NCI-H2107 treated with DMSO at 0.1 percent for 48 hours (cell line): ENCODE results near the gene NCKIPSD.
"Not testable (repeated sequence)": the region's sequence is repeated elsewhere in the genome, so short reads cannot be mapped to it uniquely, and the experiment has no call there.

Source experiments
- DNase-seq: peaks from one replicate; lab custom pipeline; 2025; ENCODE audit not compliant: unreplicated experiment; lab: John Stamatoyannopoulos, UW

Gene NCKIPSD

DNA sequence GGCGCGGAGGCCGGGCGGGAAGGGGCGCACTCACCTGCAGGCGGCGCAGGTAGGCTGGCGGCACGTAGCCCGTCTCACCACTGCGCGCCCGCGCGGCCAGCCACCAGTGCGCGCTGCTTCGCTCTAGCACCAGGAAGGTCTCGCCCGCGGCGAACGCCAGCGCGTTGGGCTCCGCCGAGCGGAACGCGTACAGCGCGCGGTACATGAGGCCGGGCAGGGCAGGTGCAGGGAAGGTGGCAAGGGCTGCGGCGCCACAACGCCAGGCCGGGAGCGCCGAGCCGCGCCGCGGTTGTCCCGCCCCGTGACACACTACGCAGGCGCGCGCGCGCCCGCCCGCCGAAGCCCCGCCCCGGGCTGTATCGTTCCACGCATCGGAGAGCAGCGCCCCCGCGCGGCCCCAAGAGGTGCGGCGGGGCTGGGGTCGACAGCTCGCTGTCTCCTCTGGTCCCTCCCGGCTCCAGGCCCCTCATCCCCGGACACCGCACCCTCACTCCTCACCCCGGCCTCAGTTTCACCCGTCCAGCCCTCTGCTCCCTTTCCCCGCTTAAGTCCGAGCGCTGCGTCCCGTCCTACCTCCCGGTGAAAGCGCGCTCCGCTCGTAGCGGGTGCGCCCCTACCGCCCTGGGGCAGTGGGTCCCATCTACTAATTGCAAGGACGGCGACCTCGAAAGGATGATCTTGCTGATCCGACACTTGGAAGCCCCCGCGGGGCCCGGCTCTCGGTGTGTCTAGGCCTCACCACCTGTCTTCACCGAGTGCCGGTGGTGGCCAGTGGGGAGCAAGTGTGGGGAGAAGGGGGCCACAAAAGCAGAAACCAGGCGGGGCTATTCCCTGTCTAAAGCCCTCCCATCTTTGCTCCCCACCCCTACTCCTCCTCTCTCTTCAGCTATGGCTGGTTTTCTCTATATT, at the start of gene NCKIPSD:
NCKIPSD (minus strand) TSS at position 313 of the 909 bp plus-strand sequence; CDS start at position 205, 108 bp downstream.
- DNase-seq = no peak

DNA sequence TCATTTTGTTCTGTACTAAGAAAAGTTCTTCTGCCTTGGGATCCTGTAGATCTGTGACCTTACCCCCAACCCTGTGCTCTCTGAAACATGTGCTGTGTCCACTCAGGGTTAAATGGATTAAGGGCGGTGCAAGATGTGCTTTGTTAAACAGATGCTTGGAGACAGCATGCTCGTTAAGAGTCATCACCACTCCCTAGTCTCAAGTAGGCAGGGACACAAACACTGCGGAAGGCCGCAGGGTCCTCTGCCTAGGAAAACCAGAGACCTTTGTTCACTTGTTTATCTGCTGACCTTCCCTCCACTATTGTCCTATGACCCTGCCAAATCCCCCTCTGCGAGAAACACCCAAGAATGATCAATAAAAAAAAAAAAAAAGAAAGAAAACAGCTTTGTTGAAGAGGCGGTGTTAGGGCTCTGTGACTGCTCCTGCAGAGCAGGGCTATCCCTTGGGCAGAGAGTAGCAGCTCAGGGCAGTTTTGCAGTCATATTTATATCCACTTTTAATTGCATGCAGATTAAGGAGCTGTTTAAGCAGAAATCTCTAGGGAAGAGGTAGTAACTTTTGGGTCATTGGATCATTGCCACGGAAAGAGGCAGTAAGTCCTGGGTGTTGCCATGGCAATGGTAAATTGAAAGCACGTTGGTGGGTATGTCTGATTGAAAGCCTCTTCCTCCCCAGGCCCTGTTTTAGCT, 49.5 kb upstream of the NCKIPSD start:
- not testable (repeated sequence) for DNase-seq

DNA sequence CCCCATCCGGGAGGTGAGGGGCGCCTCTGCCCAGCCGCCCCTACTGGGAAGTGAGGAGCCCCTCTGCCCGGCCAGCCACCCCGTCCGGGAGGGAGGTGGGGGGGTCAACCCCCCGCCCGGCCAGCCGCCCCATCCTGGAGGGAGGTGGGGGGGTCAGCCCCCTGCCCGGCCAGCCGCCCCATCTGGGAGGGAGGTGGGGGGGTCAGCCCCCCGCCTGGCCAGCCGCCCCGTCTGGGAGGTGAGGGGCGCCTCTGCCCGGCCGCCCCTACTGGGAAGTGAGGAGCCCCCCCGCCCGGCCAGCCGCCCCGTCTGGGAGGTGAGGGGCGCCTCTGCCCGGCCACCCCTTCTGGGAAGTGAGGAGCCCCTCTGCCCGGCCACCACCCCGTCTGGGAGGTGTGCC, 48.8 kb upstream of the NCKIPSD start:
- not testable (repeated sequence) for DNase-seq

DNA sequence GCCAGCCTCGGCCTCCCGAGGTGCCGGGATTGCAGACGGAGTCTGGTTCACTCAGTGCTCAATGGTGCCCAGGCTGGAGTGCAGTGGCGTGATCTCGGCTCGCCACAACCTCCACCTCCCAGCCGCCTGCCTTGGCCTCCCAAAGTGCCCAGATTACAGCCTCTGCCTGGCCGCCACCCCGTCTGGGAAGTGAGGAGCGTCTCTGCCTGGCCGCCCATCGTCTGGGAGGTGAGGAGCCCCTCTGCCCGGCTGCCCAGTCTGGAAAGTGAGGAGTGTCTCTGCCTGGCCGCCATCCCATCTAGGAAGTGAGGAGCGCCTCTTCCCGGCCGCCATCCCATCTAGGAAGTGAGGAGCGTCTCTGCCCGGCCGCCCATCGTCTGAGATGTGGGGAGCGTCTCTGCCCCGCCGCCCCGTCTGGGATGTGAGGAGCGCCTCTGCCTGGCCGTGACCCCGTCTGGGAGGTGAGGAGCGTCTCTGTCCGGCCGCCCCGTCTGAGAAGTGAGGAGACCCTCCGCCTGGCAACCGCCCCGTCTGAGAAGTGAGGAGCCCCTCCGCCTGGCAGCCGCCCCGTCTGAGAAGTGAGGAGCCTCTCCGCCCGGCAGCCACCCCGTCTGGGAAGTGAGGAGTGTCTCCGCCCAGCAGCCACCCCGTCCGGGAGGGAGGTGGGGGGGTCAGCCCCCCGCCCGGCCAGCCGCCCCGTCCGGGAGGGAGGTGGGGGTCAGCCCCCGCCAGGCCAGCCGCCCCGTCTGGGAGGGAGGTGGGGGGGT, 48.2 kb upstream of the NCKIPSD start:
- not testable (repeated sequence) for DNase-seq

- DNase-seq = no peak
These were observed 41.8 kb upstream of the NCKIPSD start for GRCh38 chr3:48727511-48727910.

- DNase-seq = not testable (repeated sequence)
These were observed 39.6 kb upstream of the NCKIPSD start for GRCh38 chr3:48725185-48725855.

DNA sequence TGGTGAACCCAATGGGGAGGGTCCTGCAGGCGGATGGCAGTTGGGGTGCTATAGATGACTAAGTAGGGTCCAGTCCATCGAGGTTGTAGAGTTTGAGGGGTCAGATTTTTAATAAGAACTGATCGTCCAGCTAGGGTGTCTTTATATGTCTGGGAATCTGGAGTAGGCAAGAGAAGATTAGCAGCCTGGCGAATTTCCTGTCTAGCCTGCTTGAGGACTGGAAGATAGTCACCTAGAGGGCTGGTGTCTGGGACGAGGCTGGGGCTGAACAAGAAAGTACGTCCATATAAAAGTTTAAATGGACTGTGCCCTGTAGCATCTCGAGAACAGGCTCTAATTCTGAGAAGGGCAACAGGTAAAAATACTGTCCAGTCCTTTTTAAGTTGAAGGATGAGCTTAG, 38.0 kb upstream of the NCKIPSD start:
- DNase-seq = no peak

DNA sequence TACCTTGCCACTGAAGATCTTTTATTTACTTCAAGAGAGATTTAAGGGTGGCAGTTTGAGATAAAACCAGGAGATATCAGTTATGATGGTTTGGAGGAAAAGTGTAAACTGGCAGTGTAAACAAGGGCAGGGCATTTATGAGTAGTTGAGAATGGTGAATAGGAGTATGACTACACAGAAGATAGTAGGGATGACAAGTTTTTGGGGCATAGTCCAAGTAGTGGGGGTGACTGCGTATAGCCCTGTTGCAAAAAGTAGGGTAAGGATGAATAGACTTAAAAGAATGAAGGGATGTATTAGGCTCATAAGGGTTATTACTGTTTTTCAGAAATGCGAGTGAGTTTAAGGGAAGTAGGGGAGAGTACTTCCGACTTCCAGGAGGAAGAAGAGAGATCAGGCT, 37.6 kb upstream of the NCKIPSD start:
- DNase-seq = not testable (repeated sequence)

GRCh38 chr3:48716982-48717746, 31.4 kb upstream of the NCKIPSD start, which contains the start of gene IP6K2:
IP6K2 (minus strand) TSS chr3:48717221; CDS start chr3:48695291, 21,930 bp downstream.
- DNase-seq = peak; percentile 83

DNA sequence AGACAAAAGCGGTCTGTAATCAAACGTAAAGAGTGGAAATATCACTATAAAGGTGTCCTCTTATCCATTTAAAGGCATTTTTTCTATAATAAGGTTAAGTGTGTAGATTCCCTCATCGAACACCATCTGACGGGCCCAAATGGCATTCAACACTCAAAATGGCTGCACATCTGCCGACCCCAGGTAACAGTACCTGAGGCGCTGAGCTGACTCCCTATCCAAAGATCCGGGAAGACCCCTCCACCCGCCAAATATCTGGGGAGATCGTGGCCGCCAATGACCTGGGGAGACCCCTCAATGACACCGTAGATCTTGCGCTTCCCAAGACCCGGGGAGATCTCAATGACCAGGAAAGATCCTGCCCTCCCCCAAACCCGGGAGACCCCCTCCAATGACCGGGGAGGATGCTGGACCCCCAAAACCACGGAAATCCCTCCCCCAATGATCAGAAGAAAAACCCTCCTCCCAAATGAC, 30.8 kb upstream of the NCKIPSD start:
- DNase-seq = peak; percentile 22

GRCh38 chr3:48715174-48715800, 29.6 kb upstream of the NCKIPSD start:
- no peak for DNase-seq

GRCh38 chr3:48711727-48712126, 26.0 kb upstream of the NCKIPSD start:
- no peak for DNase-seq

DNA sequence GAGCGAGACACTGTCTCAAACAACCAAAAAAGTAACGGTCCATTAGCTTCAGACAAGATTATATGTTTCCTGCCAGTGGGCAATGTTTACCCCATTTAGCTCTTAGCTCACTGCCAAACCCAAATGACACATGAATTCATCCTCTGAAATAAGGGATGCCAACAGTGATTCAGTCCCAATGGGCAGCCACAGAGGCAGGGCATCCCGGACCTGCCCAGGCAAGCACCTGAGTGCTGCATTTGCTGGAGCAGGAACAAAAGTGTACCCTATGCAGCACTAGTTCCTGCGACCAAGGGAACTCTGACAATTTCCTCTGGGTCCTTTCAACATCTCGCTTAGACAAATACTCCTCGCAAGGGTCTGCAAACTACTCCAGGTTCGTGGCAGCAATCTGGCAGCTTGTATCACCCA, 23.3 kb upstream of the NCKIPSD start:
- DNase-seq = no peak

DNA sequence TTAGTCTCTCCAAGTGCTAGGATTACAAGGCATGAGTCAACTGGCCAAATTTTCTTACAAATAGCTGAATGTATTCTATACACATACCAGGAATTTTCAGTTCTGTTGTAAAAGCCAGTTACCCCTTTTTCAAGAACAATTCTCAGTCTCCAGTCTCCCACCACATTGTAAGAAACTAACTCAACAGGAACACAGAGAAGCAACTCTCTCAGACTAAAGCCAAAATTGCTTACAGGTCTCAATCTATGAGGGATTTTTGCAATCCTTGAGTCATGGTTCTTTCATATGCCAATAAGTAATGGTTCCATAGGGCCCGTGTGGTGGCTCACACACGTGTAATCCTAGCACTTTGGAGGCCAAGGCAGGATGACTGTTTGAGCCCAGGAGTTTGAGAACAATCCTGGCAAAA, 22.8 kb upstream of the NCKIPSD start:
- DNase-seq = no peak

DNA sequence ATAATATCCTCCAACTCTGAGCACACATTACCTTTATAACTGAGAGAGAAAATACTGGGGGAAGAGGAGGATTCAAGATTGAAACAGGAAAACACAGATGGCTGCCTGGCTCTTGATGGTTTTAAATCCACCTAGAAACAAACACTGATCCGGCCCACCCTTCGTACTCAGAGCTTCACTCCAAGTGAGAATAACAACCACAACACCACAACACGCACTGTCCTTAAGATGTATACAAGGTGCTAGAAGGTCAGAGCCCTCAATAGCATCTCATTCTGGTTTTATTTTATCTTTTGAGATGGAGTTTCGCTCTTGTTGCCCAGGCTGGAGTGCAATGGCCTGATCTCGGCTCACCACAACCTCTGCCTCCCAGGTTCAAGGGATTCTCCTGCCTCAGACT, 21.4 kb upstream of the NCKIPSD start:
- DNase-seq = no peak

- no peak for DNase-seq
These were observed 16.7 kb upstream of the NCKIPSD start for GRCh38 chr3:48702320-48702920.

GRCh38 chr3:48700731-48701405, 15.2 kb upstream of the NCKIPSD start:
- no peak for DNase-seq

GRCh38 chr3:48698891-48699290, 13.2 kb upstream of the NCKIPSD start:
- no peak for DNase-seq
